Measurements from ENCODE around the gene CMTM5.

CMTM5 gene

DNA sequence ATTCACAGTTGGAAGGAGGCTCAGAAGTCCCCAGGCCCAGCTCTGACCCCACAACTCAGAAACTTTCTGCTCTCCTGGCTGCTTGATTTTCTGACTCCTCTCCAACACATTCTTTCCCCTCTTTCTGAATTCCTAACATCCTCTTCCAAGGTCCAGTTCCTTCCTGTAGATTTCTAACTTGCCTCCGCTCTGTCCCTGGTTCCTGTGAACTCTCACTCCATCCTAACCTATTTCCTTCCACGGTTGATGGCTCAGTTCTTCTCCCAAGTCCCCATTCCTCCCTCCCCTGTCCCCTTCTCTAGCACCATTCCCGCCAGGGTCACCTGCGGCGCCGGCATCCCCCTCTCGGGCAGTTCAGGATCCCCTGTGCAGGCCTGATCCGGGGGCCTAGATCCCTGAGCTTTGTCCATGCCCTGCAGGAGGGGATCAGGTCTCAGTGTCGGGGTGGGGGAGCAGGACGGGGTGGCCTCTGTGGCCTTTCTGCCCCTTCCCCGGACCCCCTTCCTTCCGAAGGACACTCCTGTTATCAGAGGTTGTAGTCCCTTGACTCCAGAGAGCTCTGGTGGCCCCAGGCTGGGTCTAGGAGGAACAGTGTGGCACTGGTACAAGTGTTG is 18.2 kb upstream of the CMTM5 start:
- no peak for DNase-seq

GRCh38 chr14:23359167-23359626 is 17.6 kb upstream of the CMTM5 start:
- no peak for DNase-seq

- no peak for DNase-seq
Observed at GRCh38 chr14:23359722-23360447, 17.0 kb upstream of the CMTM5 start.

GRCh38 chr14:23360496-23360895 is 16.4 kb upstream of the CMTM5 start:
- no peak for DNase-seq

- no peak for DNase-seq
Observed at GRCh38 chr14:23361320-23361719, 15.5 kb upstream of the CMTM5 start.

DNA sequence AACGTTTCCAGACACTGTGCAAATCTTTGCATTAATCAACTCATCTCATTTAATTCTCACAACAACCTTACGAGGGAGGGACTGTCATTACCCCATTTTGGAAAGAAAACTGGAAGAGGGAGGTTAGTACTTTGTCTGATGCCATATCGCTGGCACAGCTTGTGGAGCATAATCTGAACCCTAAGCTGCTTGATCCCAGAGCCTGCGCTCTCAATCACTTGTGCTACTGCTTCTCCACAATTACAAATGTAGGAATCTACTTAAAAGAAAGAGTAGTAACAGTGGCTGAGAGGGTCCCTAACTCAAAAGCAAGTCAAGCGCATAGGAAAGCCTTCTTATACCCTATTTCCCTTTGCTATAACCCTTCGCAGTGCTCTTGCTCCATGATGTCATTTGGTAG is 15.1 kb upstream of the CMTM5 start:
- DNase-seq, result no peak

DNA sequence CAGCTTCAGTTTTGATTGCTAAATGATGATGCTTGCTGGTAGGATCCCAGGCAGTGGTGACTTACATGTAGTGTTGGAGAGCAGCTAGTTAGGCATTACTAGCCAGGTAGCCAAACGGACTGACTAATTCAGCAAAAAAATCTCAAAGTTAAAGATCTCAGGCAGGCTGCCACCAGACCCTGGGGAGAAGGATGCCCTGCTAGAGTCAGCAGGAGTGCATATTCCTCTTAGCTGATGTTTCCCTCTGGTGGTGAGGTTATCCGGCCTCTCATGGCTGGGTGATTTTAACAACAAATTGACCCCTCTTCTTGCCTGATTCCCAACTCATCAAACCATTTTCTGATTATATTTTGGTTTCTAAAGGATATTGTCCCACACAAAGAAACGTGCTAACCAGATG is 14.6 kb upstream of the CMTM5 start:
- no peak for DNase-seq

DNA sequence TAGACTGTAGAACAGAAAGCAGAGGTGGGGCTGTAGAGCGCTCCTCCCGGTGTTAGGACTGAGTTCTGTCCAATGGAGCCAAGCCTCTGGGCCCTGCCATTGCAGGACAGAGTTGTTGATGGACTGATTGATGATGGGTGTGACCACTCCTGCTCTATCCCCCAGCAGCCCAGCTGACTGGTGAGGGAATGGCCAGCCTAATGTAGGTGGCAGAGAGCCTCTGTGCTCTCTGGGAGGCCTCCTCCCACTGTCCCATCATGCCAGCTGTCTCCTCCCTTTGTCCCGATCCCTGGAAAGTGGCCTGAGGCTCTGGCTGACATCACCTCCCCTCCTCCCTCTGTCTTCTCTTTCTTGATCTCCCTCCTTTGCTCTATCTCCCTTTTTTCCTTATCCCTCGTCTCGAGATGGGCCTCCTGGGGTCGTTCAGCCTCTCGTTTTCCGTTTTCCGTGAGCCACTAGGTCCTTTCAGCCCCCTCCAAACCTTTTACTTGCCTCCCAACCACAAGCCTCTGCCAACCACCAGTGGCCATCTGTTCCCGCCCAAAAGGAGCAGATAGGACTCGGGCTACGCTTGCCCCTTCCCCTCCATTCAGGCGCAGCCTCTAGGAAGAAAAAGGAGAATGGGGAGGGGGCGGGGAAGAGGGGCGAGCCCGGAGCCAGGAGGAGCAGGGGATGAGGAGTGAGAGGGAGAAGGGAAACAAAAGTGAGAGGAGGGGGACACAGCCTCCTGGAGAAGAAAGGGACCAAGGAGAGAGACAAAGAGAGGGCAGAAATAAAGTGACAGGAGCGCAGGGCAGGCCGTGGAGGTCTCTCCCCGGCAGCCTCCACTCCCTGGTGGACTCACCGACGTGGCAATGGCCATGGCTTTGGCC is 12.4 kb upstream of the CMTM5 start:
- DNase-seq, result no peak

DNA sequence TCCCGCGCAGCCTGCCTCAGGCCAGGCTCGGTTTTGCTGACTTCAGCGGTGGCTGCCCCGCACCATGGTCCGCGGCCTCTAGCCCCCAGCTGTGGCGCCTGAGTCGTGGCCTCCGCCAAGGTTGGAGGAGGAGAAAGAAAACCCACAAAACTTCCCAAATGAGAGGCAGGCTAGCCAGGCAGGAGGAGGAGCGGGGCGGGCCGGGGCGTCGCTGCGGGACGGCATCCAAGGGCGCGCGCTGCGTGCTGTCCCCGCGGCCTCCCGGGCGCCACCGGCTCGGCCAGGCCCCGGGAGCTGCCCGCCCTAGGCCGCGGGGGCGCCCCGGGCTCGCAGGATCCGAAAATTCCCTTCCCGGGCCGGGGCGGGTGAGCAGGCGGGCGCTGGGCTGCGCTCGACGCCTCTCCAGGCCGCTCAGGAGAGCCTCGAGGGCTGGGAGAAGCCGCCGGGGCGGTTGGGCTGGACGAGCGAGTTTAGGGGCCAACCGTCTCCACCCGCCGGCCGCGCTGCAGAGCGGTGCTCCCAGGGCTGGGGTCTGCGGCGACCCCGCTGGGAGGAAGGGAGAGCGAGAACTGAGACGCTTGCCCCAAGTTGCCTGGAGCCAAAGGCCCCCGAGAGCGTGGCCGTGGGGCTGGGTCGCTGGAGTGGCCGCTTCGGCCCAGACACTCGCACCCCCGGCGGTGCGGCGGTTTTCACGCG is 11.7 kb upstream of the CMTM5 start, which contains the start of gene EFS:
EFS (minus strand) TSS at position 137 of the 696 bp plus-strand sequence. CDS start 147 bp downstream, outside the sequence.
- DNase-seq, result no peak

DNA sequence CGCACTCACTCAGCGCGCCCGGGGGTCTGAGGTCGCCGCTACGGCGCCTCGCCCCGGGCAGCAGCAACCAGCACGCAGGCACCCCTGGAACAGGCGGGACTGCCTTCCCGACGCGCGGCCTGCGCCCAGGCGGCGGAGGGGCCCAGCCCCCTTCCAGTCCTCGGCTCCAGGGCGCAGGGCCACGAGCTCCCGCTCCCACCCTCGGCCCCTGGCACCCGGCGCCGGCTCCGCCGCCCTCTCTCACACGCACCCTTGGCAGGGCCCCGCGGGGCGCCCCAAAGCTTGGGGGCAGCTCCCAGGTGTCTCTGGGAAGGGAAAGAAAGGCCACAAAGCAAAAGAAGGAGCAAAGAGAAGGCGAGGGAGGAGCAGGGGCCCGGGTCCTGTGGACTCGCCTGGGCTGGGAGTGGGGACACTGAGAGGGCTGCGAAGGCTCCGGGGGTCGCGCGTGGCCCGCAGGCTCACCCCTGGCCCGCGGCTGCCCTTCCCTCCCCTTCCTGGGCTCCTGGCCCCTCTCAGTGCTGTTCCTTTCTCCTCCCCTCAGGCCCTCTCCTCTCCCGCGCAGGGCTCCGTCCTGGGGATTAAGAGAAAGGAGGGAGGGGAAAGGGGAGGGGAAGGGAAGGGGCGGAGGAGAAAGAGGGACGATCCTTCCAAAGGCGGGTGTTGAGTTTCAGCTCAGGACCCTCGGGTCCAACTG is 11.0 kb upstream of the CMTM5 start:
- no peak for DNase-seq

GRCh38 chr14:23366426-23366921 is 10.4 kb upstream of the CMTM5 start:
- DNase-seq, result no peak

DNA sequence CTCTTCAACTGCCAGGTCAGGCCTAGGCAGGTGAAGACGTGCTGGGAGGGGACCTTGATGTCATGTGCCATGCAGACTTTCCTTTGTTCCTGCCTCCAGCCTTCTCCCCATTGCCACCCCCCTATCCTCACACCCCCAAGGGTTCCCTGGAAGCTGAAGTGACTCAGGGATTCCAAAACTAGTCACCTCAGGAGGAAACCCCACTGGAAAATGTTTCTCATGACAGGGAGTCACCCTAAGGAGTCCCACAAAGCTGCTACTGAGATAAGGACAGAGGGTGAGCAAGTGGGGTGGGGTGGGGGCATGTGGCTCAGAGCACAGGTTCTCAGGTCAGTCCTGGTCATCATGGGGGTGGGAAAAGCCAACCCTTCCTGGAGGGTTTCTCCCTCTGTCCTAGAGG is 6.6 kb upstream of the CMTM5 start:
- no peak for DNase-seq

GRCh38 chr14:23371865-23372264 is 5.0 kb upstream of the CMTM5 start:
- DNase-seq, result no peak

GRCh38 chr14:23372509-23372908 is 4.3 kb upstream of the CMTM5 start, which contains the start of gene IL25:
Gene IL25 (plus strand): TSS chr14:23372809.
- no peak for DNase-seq

- DNase-seq, result no peak
Observed at GRCh38 chr14:23373041-23373440, 3.8 kb upstream of the CMTM5 start.

DNA sequence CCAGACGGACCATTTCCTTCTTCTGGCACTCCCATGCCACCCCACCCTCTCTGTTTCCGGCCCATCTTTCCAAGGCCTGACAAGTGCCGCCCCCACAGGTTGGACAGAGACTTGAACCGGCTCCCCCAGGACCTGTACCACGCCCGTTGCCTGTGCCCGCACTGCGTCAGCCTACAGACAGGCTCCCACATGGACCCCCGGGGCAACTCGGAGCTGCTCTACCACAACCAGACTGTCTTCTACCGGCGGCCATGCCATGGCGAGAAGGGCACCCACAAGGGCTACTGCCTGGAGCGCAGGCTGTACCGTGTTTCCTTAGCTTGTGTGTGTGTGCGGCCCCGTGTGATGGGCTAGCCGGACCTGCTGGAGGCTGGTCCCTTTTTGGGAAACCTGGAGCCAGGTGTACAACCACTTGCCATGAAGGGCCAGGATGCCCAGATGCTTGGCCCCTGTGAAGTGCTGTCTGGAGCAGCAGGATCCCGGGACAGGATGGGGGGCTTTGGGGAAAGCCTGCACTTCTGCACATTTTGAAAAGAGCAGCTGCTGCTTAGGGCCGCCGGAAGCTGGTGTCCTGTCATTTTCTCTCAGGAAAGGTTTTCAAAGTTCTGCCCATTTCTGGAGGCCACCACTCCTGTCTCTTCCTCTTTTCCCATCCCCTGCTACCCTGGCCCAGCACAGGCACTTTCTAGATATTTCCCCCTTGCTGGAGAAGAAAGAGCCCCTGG is 1.2 kb upstream of the CMTM5 start:
- DNase-seq, result no peak

DNA sequence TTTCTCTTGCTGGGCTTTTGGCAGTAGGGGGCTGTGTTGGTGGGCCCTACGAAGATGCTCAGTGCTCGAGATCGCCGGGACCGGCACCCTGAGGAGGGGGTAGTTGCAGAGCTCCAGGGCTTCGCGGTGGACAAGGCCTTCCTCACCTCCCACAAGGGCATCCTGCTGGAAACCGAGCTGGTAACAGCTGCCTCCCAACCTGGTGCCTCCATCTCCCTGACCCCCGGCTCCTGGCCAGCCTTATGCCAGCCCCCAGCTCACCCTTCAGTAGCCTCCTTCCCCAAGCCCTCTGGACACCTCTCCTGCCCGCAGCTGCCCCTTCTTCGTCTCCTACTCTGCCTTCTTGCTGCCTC is 328 bp downstream of the CMTM5 start:
- no peak for DNase-seq

GRCh38 chr14:23377573-23378563 is 1.0 kb downstream of the CMTM5 start:
- DNase-seq, result no peak

GRCh38 chr14:23378612-23379220 is 1.9 kb downstream of the CMTM5 start:
- DNase-seq, result no peak

Measured in stimulated activated naive CD4-positive, alpha-beta T cell treated with Interleukin-2 at 50 U/mL for 16 hours (primary cell).